ENCODE measurements around the gene NANOS2. TPM values are rescaled to one million over a fixed set of nuclear protein-coding genes. Genes with fewer than 3 reads are reported as not detected.

NANOS2 gene
- total and polyA plus RNA-seq, 4 donors: not detected

DNA sequence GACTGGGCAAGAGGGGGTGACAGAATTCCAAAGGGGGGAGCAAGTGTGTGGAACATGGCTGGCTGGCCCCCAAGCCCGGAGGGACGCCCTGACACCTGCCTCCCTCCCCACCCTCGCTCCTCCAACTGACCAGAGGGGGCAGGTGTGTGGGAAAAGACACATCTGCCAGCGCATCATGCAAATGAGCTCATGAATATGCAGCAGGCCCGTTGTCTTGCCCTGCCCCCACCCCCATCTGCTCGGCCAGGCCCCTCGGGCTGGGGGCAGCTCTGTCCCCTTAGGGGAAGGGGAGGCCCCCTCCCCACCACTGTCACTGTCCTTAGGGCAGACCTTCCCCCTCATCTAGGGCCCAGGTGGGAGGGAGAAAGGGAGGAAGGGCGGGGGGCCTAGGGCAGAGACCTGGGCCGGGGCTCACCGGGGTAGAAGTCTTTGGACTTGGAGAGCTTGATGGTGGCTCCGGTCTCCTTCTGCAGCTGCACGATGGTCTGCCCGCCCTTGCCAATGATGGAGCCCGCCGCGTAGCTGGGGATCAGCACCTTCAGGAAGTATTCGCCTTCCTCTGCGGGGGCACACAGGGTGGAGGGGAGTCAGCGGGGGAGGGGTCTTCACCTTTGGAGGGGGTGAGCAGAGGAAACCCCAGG lies 46.1 kb upstream of the NANOS2 start:
- 12% methylated on average over 19 of the region's 19 CpGs for WGBS
- Histone ChIP-seq H3K4me1 (ENCODE audit: control insufficient read depth in 4 of 4, insufficient read depth in 4 of 4, low read length in 3 of 4) (no peaks in the 10 kb centered on the region), H3K27ac (ENCODE audit: low read depth in 1 of 2, low read length in 2 of 2) (no peak overlapping the region), H3K4me3 (ENCODE audit: low read depth in 1 of 3, low read length in 3 of 3) (no peak overlapping the region), H3K36me3 (ENCODE audit: control insufficient read depth in 4 of 4, insufficient read depth in 3 of 4, low read depth in 1 of 4, low read length in 3 of 4) (no peaks in the 10 kb centered on the region), H3K27me3 (ENCODE audit: control insufficient read depth in 4 of 4, insufficient read depth in 4 of 4, low read length in 3 of 4) (peaks cover 0 to 5% (median 1%) of the 10 kb centered on the region in 4 donors), H3K9me3 (ENCODE audit: control insufficient read depth in 4 of 4, low read length in 3 of 4) (no peaks in the 10 kb centered on the region), H3K9ac (ENCODE audit: low read depth in 1 of 2, low read length in 2 of 2) (no peak overlapping the region)
- TF ChIP-seq RAD21 (IDR thresholded peaks at IDR 0.05) (no peak), RXRA (IDR thresholded peaks at IDR 0.05) (no peak), YY1 (IDR thresholded peaks at IDR 0.05) (no peak), HNF4G (IDR thresholded peaks at IDR 0.05) (no peak), JUND (IDR thresholded peaks at IDR 0.05) (no peak), SP1 (IDR thresholded peaks at IDR 0.05) (no peak)
- TF ChIP-seq, protein P1, sequence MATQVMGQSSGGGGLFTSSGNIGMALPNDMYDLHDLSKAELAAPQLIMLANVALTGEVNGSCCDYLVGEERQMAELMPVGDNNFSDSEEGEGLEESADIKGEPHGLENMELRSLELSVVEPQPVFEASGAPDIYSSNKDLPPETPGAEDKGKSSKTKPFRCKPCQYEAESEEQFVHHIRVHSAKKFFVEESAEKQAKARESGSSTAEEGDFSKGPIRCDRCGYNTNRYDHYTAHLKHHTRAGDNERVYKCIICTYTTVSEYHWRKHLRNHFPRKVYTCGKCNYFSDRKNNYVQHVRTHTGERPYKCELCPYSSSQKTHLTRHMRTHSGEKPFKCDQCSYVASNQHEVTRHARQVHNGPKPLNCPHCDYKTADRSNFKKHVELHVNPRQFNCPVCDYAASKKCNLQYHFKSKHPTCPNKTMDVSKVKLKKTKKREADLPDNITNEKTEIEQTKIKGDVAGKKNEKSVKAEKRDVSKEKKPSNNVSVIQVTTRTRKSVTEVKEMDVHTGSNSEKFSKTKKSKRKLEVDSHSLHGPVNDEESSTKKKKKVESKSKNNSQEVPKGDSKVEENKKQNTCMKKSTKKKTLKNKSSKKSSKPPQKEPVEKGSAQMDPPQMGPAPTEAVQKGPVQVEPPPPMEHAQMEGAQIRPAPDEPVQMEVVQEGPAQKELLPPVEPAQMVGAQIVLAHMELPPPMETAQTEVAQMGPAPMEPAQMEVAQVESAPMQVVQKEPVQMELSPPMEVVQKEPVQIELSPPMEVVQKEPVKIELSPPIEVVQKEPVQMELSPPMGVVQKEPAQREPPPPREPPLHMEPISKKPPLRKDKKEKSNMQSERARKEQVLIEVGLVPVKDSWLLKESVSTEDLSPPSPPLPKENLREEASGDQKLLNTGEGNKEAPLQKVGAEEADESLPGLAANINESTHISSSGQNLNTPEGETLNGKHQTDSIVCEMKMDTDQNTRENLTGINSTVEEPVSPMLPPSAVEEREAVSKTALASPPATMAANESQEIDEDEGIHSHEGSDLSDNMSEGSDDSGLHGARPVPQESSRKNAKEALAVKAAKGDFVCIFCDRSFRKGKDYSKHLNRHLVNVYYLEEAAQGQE (IDR thresholded peaks at IDR 0.05): no peak
- no peak for DNase-seq (ENCODE audit: low spot score)

GRCh38 chr19:45959517-45960025 lies 45.0 kb upstream of the NANOS2 start:
- Histone ChIP-seq H3K9ac (ENCODE audit: low read depth in 1 of 2, low read length in 2 of 2) (no peak overlapping the region), H3K27me3 (ENCODE audit: control insufficient read depth in 4 of 4, insufficient read depth in 4 of 4, low read length in 3 of 4) (no peaks in the 10 kb centered on the region)

More at GRCh38 chr19:45959517-45960025, 45.0 kb upstream of the NANOS2 start:
- TF ChIP-seq RXRA (IDR thresholded peaks at IDR 0.05) (no peak), CTCF (IDR thresholded peaks at IDR 0.05; ENCODE audit: low read depth, low read length, missing input control) (no peak), HNF4A (conservative IDR thresholded peaks at IDR 0.05) (no peak), GABPA (IDR thresholded peaks at IDR 0.05 in 1 of 2, conservative IDR thresholded peaks at IDR 0.05 in 1 of 2) (no peak), MAX (IDR thresholded peaks at IDR 0.05) (no peak), TAF1 (conservative IDR thresholded peaks at IDR 0.05) (no peak), SP1 (IDR thresholded peaks at IDR 0.05) (no peak), FOXA2 (IDR thresholded peaks at IDR 0.05) (no peak), RAD21 (IDR thresholded peaks at IDR 0.05) (no peak), FOXA1 (IDR thresholded peaks at IDR 0.05) (no peak), JUND (IDR thresholded peaks at IDR 0.05) (no peak), ATF3 (IDR thresholded peaks at IDR 0.05) (no peak), EGR1 (IDR thresholded peaks at IDR 0.05; ENCODE audit: low read depth in 2 of 2) (no peak), NR2F2 (IDR thresholded peaks at IDR 0.05) (no peak)
- TF ChIP-seq, protein P1 (IDR thresholded peaks at IDR 0.05): no peak
- TF ChIP-seq, protein P2, sequence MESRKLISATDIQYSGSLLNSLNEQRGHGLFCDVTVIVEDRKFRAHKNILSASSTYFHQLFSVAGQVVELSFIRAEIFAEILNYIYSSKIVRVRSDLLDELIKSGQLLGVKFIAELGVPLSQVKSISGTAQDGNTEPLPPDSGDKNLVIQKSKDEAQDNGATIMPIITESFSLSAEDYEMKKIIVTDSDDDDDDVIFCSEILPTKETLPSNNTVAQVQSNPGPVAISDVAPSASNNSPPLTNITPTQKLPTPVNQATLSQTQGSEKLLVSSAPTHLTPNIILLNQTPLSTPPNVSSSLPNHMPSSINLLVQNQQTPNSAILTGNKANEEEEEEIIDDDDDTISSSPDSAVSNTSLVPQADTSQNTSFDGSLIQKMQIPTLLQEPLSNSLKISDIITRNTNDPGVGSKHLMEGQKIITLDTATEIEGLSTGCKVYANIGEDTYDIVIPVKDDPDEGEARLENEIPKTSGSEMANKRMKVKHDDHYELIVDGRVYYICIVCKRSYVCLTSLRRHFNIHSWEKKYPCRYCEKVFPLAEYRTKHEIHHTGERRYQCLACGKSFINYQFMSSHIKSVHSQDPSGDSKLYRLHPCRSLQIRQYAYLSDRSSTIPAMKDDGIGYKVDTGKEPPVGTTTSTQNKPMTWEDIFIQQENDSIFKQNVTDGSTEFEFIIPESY (IDR thresholded peaks at IDR 0.05): no peak
- H3K36me3 ChIP-seq (ENCODE audit: control insufficient read depth in 4 of 4, insufficient read depth in 3 of 4, low read depth in 1 of 4, low read length in 3 of 4): no peaks in the 10 kb centered on the region
- 57% methylated on average over 8 of the region's 8 CpGs for WGBS
- no peaks in the 10 kb centered on the region for H3K9me3 ChIP-seq (ENCODE audit: control insufficient read depth in 4 of 4, low read length in 3 of 4)
- DNase-seq (ENCODE audit: low spot score): no peak
- no peak overlapping the region for H3K27ac ChIP-seq (ENCODE audit: low read depth in 1 of 2, low read length in 2 of 2)
- H3K4me3 ChIP-seq (ENCODE audit: low read depth in 1 of 3, low read length in 3 of 3): no peak overlapping the region
- no peaks in the 10 kb centered on the region for H3K4me1 ChIP-seq (ENCODE audit: control insufficient read depth in 4 of 4, insufficient read depth in 4 of 4, low read length in 3 of 4)
